ENCODE data around the gene NRL.

DNA sequence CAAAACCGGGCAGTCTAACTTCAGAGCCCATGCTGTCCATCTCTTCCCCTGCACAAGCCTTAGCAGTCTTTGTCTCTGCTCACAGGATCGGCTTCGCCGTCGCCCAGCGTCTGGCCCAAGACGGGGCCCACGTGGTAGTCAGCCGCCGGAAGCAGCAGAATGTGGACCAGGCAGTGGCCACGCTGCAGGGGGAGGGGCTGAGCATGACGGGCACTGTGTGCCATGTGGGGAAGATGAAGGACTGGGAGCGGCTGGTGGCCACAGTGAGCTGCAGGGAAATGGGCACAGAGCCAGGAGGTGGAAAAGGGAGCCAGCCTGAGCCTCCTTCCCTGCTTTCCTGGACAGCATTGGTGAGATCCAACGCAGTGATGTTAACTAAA lies 77.1 kb downstream of the NRL start:
- TF ChIP-seq EZH2 (IDR thresholded peaks at IDR 0.05): no peak
- TF ChIP-seq POLR2AphosphoS5 (IDR thresholded peaks at IDR 0.05; ENCODE audit: borderline replicate concordance, low read depth, low read length): no peak
- TF ChIP-seq FOXP2 (optimal IDR thresholded peaks at IDR 0.05; ENCODE audit: control extremely low read depth, extremely low read length, insufficient read depth): no peak

All from SK-N-MC (cell line).